A673 (cell line): ENCODE measurements around the gene SLC27A1. TPM values are rescaled to one million over a fixed set of nuclear protein-coding genes. Genes with fewer than 3 reads are reported as not detected.

ENCODE experiments used
- BruUV-seq: library from RNA; stranded (reverse); fragments of 400-500 nt; replicated peaks from 2 replicates; lab custom pipeline; 2021; lab: Mats Ljungman, UMichigan
- CTCF ChIA-PET: fragments of 300-600 bp; sonication (Branson Sonifier 250); formaldehyde crosslinking; loops from one replicate; lab custom pipeline; 2022; ENCODE audit warnings: antibody characterized with exemption; lab: Charles Lee
- POLR2A ChIA-PET: fragments of 300-600 bp; sonication (Branson Sonifier 250); formaldehyde crosslinking; loops from one replicate; lab custom pipeline; 2022; ENCODE audit warnings: antibody characterized with exemption; ENCODE audit not compliant: low non-redundant PET; lab: Charles Lee
- DNase-seq: peaks from one replicate; pipeline ENCODE4 v3.0.0-alpha.2; 2015; ENCODE audit warnings: low spot score
- H3K27ac ChIP-seq: fragments of 200-600 bp; sonication (generic); 2 replicates; pipeline ENCODE4 v1.5.1; 2016; ENCODE audit warnings: mixed run types, low read depth, mild to moderate bottlenecking, mixed read lengths, antibody characterized with exemption, low read length; ENCODE audit not compliant: poor library complexity, severe bottlenecking
- H3K27me3 ChIP-seq: fragments of 200-600 bp; sonication (generic); replicated peaks from 2 replicates; pipeline ENCODE4 v1.6.1; 2017; ENCODE audit warnings: mixed run types, low read depth, mild to moderate bottlenecking, mixed read lengths, antibody characterized with exemption, low read length; ENCODE audit not compliant: insufficient read depth, poor library complexity
- H3K36me3 ChIP-seq: fragments of 200-600 bp; sonication (generic); 2 replicates; pipeline ENCODE4 v1.6.1; 2016; ENCODE audit warnings: mixed run types, mild to moderate bottlenecking, mixed read lengths, antibody characterized with exemption, low read length; ENCODE audit not compliant: insufficient read depth, poor library complexity, severe bottlenecking
- H3K4me1 ChIP-seq: fragments of 200-600 bp; sonication (generic); 2 replicates; pipeline ENCODE4 v1.6.1; 2017; ENCODE audit warnings: mixed run types, mild to moderate bottlenecking, mixed read lengths, antibody characterized with exemption, low read length; ENCODE audit not compliant: insufficient read depth, poor library complexity, severe bottlenecking
- H3K4me3 ChIP-seq: fragments of 200-600 bp; sonication (generic); 2 replicates; pipeline ENCODE4 v1.5.1; 2016; ENCODE audit warnings: low read depth, mixed run types, mild to moderate bottlenecking, mixed read lengths, low read length; ENCODE audit not compliant: poor library complexity, severe bottlenecking
- H3K9me3 ChIP-seq: fragments of 200-600 bp; sonication (generic); 2 replicates; pipeline ENCODE4 v1.6.1; 2016; ENCODE audit warnings: mixed run types, low read depth, mild to moderate bottlenecking, mixed read lengths, antibody characterized with exemption, low read length; ENCODE audit not compliant: poor library complexity, severe bottlenecking
- EZH2 ChIP-seq: fragments of 200-600 bp; sonication (generic); IDR thresholded peaks from 2 replicates; pipeline ENCODE4 v1.6.1; 2017; ENCODE audit warnings: borderline replicate concordance, low read depth, mild to moderate bottlenecking, mixed read lengths, antibody characterized with exemption, low read length; ENCODE audit not compliant: poor library complexity, severe bottlenecking
- intact Hi-C: fragments of 100-400 bp; cut with micrococcal nuclease; formaldehyde crosslinking; loops from one replicate; pipeline ENCODE4 v1.10.0; 2022; ENCODE audit not compliant: unreplicated experiment
- total RNA-seq: library from RNA; stranded (reverse); gene quantifications from 2 replicates; pipeline ENCODE4 v1.2.3, GENCODE V29; 2021
- TF ChIP-seq, protein P1 (sequence below): fragments of 300-800, 200-600 bp; sonication (generic); conservative IDR thresholded peaks from 2 replicates; pipeline ENCODE4 v1.5.1; 2017; ENCODE audit warnings: low read depth, mild to moderate bottlenecking, antibody characterized with exemption, low read length, moderate library complexity, mixed read lengths

SLC27A1 gene
- total RNA-seq, 1 experiment from 2014 or later, result 3.0 TPM

DNA sequence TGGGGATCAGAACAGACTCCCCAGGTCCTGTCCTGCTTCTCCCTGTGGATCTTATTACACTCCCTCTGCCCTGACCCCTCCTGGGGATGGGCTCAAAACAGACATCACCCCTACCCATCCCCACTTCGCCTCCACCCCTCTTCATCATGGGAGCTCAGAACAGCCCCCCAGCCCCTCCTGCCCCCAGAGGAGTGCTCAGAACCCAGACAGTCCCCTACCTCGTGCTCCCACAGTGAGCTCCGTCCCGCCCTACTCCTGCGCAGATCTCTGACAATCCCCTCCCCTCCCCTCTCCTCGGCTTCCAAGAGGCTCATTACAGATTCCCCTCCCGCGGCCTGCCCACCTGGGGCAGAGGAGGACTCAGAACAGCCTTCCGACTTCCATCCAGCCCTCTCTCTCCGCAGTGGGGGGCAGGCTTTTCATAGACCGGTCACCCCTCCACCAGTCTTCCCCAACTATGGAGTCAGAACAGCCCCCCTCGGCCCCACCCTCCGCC is 15.7 kb upstream of the SLC27A1 start:
- ChIA-PET POLR2A (no interaction called here), CTCF (interaction anchor here (0.6 to 1.3 kb wide), 6 partner anchors 11 to 338 kb away, joined by 3 to 10 read pairs (median 4); partner anchors contain the start of gene PGLS)
- TF ChIP-seq EZH2, result no peak
- TF ChIP-seq, protein P1, sequence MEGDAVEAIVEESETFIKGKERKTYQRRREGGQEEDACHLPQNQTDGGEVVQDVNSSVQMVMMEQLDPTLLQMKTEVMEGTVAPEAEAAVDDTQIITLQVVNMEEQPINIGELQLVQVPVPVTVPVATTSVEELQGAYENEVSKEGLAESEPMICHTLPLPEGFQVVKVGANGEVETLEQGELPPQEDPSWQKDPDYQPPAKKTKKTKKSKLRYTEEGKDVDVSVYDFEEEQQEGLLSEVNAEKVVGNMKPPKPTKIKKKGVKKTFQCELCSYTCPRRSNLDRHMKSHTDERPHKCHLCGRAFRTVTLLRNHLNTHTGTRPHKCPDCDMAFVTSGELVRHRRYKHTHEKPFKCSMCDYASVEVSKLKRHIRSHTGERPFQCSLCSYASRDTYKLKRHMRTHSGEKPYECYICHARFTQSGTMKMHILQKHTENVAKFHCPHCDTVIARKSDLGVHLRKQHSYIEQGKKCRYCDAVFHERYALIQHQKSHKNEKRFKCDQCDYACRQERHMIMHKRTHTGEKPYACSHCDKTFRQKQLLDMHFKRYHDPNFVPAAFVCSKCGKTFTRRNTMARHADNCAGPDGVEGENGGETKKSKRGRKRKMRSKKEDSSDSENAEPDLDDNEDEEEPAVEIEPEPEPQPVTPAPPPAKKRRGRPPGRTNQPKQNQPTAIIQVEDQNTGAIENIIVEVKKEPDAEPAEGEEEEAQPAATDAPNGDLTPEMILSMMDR, result no peak
- Histone ChIP-seq H3K4me1 (no peaks in the 10 kb centered on the region), H3K27me3 (peaks cover 27% of the 10 kb centered on the region), H3K4me3 (no peak overlapping the region), H3K27ac (no peak overlapping the region), H3K9me3 (no peaks in the 10 kb centered on the region), H3K36me3 (no peaks in the 10 kb centered on the region)
- BruUV-seq, result no TSS peak
- no peak for DNase-seq
- intact Hi-C loops, result loop anchor here (5.0 kb wide), 1 partner anchor 313 kb away; no protein-coding TSS in a partner anchor

DNA sequence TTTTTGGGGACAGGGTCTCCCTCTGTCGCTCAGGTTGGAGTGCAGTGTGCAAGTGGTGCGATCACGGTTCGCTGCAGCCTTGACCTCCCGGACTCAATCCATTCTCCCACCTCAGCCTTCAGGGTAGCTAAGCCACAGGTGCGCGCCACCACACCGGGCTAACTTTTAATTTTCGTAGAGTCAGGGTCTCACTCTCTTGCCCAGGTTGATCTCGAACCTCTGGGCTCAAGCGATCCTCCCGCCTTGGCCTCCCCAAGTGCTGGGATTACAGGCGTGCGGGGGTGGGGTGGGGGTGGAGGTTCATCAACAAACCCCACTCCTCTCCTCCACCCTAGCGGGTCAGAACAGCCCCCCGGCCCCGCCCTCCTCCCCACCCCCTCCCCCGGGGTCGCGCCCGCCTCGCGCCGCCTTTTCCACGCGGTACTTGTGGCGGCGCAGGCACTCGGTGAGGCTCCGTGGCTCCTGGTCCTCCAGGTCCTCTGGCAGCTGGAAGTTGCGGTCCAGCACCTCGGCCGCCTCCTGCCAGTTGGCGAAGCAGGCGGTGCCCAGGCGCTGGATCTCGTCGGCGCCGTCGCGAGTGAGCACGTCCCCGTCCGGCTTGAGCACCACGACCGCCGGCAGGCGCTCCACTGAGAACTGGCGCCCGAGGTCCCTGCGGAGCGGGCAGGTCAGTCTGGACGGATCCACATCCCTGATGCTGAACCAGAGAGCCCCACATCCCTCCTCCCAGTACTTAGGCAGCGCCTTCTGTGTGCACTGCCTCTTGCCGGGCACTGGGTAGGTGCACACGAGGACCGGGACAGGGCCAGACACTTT is 14.8 kb upstream of the SLC27A1 start:
- TF ChIP-seq, protein P1, result no peak
- no peak for TF ChIP-seq EZH2
- intact Hi-C loops, result no loop called here
- Histone ChIP-seq H3K36me3 (no peaks in the 10 kb centered on the region), H3K27me3 (peaks cover 27% of the 10 kb centered on the region), H3K4me1 (no peaks in the 10 kb centered on the region), H3K4me3 (no peak overlapping the region), H3K27ac (no peak overlapping the region), H3K9me3 (no peaks in the 10 kb centered on the region)
- ChIA-PET POLR2A (no interaction called here), CTCF (interaction anchor here (0.8 kb wide), 1 partner anchor 40 kb away, joined by 3 read pairs; no protein-coding TSS in a partner anchor)
- BruUV-seq, result no TSS peak
- DNase-seq, result no peak

DNA sequence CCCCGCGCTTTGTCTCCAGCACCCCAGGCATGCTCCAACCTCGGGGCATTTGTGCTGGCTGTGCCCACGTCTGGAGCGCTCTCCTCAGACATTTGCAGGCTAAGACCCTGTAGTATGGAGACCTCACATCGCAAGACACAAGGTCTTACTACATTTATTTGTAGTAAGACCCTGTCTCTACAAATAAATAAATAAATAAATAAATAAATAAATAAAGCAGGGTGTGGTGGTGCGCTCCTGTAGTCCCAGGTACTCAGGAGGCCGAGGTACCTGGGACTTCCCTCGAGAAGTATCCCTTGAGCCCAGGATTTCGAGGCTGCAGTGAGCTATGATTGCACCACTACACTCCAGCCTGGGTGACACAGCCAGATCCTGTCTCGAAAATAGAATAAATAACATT is 14.2 kb upstream of the SLC27A1 start:
- H3K27ac ChIP-seq, result no peak overlapping the region
- no peak for TF ChIP-seq EZH2

More for the DNA sequence above, 14.2 kb upstream of the SLC27A1 start:
- Histone ChIP-seq H3K4me3 (no peak overlapping the region), H3K4me1 (no peaks in the 10 kb centered on the region), H3K27me3 (peaks cover 27% of the 10 kb centered on the region), H3K9me3 (no peaks in the 10 kb centered on the region), H3K36me3 (no peaks in the 10 kb centered on the region)
- BruUV-seq, result no TSS peak
- ChIA-PET POLR2A (no interaction called here), CTCF (no interaction called here)
- DNase-seq, result no peak
- intact Hi-C loops, result no loop called here
